ENCODE results near the gene CWC22. TPM values are rescaled to one million over a fixed set of nuclear protein-coding genes. Genes with fewer than 3 reads are reported as not detected.

CWC22 gene
- total RNA-seq, 1 donor from 2014 or later = 18.5 TPM

DNA sequence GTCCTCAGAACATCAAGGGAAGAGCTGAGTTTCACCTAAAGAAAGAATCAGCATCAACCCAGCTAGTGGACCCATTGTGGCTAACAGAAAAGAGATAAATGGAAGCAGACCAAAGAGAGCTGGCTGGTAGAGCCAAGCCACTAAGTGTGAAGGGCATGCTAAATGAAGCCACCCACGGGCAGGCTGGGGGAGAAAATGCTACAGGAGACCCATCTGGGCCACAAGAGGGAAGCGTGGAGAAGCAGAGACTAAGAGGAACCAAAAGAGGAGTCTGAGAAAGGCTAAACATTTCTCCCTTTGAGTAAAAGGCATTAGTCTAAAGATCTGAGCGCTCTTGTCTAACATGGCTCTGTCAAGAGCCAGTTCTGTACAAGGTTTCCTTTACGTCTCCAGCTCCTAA, 15.8 kb downstream of the CWC22 start:
- TF ChIP-seq, protein P1, sequence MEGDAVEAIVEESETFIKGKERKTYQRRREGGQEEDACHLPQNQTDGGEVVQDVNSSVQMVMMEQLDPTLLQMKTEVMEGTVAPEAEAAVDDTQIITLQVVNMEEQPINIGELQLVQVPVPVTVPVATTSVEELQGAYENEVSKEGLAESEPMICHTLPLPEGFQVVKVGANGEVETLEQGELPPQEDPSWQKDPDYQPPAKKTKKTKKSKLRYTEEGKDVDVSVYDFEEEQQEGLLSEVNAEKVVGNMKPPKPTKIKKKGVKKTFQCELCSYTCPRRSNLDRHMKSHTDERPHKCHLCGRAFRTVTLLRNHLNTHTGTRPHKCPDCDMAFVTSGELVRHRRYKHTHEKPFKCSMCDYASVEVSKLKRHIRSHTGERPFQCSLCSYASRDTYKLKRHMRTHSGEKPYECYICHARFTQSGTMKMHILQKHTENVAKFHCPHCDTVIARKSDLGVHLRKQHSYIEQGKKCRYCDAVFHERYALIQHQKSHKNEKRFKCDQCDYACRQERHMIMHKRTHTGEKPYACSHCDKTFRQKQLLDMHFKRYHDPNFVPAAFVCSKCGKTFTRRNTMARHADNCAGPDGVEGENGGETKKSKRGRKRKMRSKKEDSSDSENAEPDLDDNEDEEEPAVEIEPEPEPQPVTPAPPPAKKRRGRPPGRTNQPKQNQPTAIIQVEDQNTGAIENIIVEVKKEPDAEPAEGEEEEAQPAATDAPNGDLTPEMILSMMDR (IDR thresholded peaks at IDR 0.05) = no peak
- Histone ChIP-seq H3K4me1 (no peaks in the 10 kb centered on the region), H3K4me3 (no peak overlapping the region), H3K36me3 (peaks cover 9 to 25% of the 10 kb centered on the region in 2 donors), H3K9me3 (no peaks in the 10 kb centered on the region), H3K27ac (no peak overlapping the region), H3K27me3 (no peaks in the 10 kb centered on the region)
- DNase-seq (ENCODE audit: low spot score in 2 of 2) = no peak
- intact Hi-C loops (cut with DNase I) = no loop called here

DNA sequence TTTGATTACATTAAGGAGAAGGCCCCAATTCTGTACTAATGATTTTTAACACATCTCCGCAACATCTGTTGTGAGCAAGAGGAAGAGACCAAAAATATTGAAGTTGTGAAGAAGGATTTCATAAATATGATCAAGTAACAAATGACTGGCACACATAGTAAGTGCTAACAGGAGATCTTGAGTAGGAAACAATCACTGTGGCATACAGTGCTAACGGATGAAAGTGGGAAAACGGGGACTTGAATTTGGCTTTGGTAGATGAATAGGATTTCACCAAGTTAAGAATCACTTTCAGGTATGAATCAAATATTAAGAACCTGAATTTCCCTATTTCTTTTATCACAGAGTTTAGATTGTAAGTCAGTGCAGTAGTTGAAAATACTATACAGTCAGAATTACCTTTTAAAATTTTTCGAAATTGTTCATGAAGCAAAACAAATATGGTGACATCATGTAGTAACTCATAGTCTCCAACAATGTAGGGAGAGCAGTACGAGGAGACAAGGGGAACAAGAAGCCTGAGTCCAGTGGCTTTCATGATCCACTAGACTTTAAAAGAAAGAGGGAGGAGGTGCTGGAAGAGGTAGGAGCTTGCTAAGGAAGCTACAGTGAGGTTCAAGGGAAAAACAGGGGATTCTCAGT, 16.3 kb downstream of the CWC22 start:
- no peaks in the 10 kb centered on the region for H3K9me3 ChIP-seq
- no peaks in the 10 kb centered on the region for H3K4me1 ChIP-seq
- DNase-seq (ENCODE audit: low spot score in 2 of 2) = no peak
- no peaks in the 10 kb centered on the region for H3K27me3 ChIP-seq
- H3K4me3 ChIP-seq = no peak overlapping the region
- H3K36me3 ChIP-seq = peaks cover 9 to 31% of the 10 kb centered on the region in 2 donors
- no peak overlapping the region for H3K27ac ChIP-seq
- TF ChIP-seq, protein P1 (IDR thresholded peaks at IDR 0.05) = no peak
- intact Hi-C loops (cut with DNase I) = no loop called here

DNA sequence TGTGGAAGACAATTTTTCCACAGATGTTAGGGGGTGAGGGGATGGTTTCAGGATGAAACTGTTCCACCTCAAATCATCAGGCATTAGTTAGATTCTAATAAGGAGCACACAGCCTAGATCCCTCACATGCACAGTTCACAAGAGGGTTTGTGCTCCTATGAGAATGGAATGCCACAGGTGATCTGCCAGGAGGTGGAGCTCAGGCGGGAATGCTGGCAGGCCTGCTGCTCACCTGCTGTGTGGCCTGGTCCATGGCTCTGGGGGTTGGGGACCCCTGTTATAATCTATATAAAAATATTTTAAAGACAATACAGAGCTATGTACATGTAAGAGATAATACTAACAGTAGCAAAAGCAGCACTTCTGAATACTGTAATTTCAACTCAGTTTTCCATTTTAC, 19.2 kb downstream of the CWC22 start:
- H3K27me3 ChIP-seq = no peaks in the 10 kb centered on the region
- intact Hi-C loops (cut with DNase I) = no loop called here
- no peak for DNase-seq (ENCODE audit: low spot score in 2 of 2)
- no peak overlapping the region for H3K4me3 ChIP-seq
- H3K36me3 ChIP-seq = peaks cover 21 to 53% of the 10 kb centered on the region in 2 donors
- H3K9me3 ChIP-seq = no peaks in the 10 kb centered on the region
- H3K27ac ChIP-seq = no peak overlapping the region
- TF ChIP-seq, protein P1 (IDR thresholded peaks at IDR 0.05) = no peak
- no peaks in the 10 kb centered on the region for H3K4me1 ChIP-seq

DNA sequence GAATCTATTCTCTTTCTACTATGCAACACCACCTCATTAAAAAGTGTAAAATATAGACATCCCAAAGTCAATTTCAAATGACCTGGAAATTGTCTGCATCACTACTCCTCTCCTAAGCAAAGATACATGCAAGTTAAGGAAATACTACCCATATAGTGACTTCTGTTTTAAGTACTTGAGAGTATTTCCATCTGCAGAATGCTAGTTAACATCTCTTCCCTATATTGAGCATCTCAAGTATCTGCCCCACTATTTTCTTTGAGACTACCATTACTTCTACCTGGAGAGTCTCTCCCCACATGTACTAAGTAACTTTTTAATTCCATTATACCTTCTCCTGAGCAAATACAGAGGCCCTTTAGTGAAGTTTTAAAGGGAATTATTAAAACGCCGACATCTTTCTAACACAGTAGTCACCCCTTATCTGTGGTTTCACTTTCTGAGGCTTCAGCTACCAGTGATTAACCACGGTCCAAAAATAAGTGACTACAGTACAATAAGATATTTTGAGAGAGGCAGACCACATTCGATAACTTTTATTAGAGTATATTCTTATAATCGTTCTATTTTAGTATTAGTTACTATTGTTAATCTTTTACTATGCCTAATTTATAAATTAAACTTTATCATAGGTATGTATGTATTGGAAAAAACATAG, 21.8 kb downstream of the CWC22 start:
- no peak for DNase-seq (ENCODE audit: low spot score in 2 of 2)
- H3K27me3 ChIP-seq = no peaks in the 10 kb centered on the region
- H3K27ac ChIP-seq = no peak overlapping the region
- TF ChIP-seq, protein P1 (IDR thresholded peaks at IDR 0.05) = no peak
- intact Hi-C loops (cut with DNase I) = no loop called here
- peaks cover 32 to 67% of the 10 kb centered on the region in 2 donors for H3K36me3 ChIP-seq
- no peak overlapping the region for H3K4me3 ChIP-seq
- no peaks in the 10 kb centered on the region for H3K4me1 ChIP-seq
- no peaks in the 10 kb centered on the region for H3K9me3 ChIP-seq

DNA sequence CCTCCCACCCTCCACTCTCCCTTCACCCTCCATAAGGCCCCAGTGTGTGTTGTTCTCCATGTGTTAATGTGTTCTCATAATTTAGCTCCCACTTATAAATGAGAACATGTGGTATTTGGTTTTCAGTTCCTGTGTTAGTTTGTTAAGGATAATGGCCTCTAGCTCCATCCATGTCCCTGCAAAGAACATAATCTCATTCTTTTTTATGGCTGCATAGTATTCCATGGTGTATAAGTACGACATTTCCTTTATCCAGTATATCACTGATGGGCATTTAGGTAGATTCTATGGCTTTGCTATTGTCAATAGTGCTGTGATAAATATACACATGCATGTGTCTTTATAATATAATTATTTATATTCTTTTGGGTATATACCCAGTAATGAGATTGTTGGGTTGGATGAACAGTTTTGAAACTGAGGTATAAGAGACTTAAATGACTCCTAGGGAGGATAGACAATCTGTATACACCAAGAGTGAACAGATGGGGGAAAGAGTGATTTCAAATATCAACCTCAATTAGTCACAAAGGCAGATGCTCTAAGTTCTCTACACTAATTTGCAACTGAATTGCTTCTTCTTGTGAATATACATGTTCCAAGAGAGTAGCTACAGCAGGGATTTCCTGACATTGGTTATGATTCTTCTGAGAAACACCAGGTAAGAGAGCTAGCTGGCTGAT, 23.7 kb downstream of the CWC22 start:
- TF ChIP-seq, protein P1 (IDR thresholded peaks at IDR 0.05) = no peak
- Histone ChIP-seq H3K36me3 (peaks cover 45 to 78% of the 10 kb centered on the region in 2 donors), H3K4me3 (no peak overlapping the region), H3K27me3 (no peaks in the 10 kb centered on the region), H3K9me3 (no peaks in the 10 kb centered on the region), H3K27ac (no peak overlapping the region), H3K4me1 (no peaks in the 10 kb centered on the region)
- intact Hi-C loops (cut with DNase I) = no loop called here
- no peak for DNase-seq (ENCODE audit: low spot score in 2 of 2)

Measured in ascending aorta (tissue), 2 donors.